ENCODE results near the gene DRD3.
A peak's percentile ranks its signal among the peaks of the same experiment; 100 is the strongest.

Gene DRD3

DNA sequence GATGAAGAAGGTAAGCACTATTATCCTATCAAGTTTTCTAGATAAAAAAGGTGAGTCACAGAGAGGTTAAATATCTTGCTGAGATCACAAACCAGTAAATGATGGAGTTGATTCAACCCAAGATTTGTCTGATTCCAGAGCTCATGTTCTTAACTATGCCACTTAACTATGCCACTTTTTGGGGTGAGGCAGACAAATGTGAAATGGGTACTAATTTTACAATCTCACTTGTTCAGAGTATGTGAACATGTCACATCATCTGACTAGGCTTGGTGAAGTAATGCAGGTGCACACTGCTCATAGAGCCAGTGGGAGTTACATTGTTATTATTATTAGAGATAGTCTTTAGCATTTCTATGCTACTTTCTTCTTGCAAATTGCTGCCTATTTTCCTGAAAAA is 2.0 kb downstream of the DRD3 start:
- no peak for DNase-seq

DNA sequence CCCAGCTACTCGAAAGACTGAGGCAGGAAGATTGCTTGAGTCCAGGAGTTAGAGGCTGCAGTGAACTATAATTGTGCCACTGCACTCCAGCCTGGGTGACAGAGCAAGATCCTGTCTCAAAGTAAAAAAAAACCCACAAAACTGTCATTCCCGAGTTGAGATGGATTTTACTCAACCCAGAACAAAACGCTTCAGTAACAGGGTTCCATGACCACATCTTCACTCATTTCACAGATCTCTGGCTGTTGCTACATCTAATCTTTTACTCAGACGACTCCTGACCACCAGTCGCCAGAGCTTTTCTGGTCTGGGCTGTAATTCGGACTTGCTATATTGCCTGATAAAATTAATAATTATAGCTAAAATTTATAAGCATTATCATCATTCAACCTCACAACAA is 2.4 kb downstream of the DRD3 start:
- no peak for DNase-seq

DNA sequence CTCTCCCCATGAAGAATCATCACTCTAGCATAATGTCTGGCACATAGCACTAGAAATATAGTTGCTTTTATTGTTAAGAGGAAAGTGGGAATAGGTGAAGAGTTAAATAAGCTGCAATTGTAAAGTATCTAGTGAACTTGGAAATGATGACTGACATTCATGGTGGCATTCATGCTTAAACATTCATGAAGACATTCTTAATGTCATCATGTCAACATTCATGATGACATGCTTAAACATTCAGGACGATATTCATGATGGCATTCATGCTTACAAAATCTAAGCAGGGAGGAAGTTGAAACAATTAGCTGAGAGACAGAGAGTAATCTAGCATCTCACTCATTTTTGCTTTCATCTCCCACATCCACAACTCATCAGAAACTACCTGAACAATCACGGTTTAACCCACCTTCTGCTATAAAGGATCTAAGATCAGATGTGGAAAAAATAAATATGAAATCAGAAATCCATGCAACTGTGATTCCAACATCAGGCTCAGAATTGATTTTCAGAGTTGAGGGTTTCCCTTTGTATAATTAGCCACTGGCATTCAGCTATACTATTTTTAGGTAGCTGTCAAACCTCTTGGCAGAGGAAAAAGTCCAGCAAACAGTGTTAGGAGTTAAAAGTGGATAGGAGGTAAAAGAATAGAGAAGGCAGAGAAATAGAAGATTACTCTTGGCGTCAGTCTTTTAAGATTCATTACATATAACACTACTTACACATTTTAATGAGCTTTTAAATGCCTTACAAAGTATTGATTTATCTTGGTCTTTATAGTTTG is 3.5 kb downstream of the DRD3 start:
- no peak for DNase-seq

DNA sequence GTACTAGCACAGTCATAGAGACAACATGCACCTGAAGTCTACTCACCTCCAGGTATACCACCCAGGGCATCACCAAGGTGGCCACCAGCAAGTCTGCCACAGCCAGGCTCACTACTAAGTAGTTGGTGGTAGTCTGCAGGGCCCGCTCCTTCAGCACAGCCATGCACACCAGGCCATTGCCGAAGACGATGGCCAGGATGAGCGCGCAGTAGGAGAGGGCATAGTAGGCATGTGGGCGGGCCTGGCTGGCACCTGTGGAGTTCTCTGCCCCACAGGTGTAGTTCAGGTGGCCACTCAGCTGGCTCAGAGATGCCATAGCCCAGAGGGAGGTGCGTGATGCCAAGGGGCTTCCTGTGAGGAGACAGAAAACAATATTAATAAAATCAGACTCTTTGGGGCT is 7.2 kb downstream of the DRD3 start:
- no peak for DNase-seq

DNA sequence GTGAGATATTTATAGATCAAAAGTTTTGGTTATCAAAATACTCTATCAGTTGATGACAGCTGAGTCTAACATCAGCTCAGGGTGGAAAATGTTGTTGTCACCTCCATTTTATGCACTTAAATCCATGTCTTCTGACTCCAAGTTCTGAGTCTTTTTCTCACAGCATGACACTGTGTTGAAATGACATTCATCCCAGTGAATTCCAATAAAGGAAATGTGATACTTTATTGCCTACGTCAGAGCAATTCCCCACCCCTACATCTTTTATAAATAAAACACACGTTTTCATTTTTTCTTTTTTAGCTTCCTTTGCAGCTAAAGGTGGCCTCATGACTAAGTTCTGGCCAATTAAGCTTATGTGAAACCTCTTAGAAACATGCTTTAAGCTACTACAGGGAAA is 10.7 kb downstream of the DRD3 start:
- DNase-seq = no peak

DNA sequence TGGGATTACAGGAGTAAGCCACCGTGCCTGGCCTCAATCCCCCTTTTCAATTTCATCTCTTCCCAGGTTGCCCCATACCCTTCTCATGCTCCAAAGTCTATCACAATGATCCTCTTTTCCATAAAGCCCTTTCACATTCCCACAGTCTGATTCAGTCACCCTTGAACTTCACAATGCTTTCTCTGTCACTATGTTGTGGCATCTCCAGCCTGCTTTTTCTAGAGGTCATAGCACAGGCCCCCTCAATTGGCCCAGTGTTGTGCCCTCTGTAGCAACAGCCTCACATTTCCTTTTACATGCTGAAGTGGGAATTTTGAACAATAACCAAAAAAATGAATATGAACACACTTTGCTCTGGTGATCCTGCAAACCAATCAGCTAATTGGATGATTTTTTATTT is 21.5 kb downstream of the DRD3 start:
- no peak for DNase-seq

DNA sequence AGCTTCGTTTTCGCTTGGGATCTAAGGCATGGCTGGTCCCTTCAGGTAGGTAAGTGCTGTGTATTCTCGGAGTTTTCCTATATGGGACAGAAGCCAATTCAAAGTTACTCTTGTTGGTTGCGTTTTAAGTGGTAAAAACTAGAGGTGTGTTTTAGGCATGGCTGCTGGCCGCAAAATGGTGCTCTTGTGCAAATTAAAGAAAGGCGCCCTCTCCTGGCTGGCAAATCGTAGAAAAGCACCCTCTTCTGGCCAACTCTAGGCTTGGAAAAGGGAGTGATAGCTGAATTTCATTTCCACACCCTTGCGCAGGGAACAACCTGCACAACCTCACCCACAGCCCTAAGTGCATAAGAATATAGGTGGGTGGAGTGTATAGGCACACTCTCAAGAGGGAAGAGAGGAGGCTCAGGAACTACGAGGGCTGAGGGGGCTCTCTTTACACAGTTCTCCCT is 23.5 kb downstream of the DRD3 start:
- DNase-seq = no peak

DNA sequence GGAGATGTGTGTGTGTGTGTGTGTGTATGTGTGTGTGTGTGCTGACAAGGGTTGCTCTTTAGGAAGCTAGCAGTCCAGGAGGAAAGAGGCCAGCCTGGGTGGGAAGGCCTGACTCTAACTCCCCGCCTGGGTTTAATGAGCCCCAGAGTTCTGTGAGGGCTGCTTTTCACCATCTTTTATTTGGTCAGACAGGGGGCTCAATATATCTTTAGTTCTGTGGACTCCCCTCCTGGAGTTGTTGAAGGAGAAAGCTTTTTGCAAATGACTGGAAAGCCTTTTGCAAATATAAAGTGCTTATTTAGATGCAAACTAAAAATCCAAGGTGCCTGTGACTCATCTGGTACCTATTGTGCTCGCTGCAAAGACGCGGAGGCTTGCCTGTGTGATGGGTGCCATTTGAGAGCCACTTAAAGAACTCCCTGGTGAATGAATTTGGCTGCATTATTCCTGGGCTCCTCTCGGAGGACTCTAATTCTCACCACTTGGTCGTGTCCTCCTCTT is 24.5 kb downstream of the DRD3 start:
- no peak for DNase-seq

DNA sequence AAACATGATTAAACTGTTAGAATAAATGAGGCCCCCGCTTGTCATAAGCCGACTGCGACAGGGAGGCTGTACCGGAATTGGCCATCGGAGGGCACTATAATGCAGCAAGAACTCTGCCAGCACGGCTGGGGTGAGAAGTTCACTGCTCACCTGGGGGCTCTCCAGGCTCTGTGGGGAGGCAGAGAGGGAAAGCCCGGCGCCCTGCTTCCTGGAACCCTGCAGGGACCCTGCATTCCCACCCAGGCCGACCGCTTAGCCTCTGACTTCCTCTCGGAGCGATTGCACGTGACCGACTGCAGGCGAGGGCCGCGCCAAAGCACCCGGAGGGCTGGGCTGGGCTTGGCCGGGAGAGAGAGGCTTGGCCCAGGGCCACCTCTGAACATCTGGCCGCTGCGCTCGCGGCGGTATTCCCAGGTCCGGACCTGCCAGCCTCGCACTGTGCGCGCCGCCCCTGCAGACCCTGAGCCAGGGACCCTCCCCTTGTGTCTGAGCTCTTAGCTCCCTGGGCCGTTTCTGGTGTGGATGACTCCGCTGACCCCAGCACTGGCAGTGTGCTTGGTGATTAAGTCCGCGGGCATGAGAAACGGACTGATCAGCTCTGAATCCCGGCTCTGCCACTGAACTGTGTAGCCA is 26.2 kb downstream of the DRD3 start:
- DNase-seq = peak; percentile 48

DNA sequence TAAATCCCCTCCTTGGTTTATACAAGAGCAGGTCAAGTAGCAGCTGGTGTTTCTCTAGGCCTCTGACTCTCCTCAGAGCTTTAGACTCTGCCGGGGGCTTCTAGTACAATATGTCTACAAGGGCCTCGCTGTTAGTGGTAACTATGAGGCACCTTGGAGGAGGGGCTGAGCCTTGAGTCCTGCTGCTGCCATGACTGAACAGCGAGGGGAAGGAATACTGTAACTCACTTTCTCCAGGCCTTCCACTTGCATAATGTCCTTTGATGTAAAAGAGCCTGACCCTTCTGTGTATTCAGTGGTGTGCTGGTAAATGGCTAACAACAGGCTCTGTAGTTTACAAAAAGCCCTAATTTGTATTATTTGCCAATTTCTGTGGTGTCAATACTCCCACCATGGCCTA is 27.8 kb downstream of the DRD3 start:
- DNase-seq = no peak

DNA sequence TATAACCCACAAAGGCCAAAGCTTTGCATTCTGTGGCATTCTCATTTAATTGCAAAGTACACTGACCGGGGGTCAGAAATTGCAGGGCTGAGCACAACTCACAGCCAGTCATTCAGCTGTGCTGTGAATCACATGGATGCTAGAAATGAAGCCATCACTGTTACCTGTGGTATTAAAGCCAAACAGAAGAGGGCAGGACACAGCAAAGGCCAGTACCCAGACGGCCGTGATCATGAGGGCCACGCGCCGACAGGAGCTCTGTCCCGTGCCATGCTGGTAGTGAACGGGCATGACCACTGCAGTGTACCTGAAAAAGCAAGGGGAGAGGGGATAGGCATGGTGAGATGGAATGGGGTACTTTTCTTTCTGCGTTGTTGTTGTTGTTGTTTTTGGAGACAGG is 31.6 kb downstream of the DRD3 start:
- no peak for DNase-seq

DNA sequence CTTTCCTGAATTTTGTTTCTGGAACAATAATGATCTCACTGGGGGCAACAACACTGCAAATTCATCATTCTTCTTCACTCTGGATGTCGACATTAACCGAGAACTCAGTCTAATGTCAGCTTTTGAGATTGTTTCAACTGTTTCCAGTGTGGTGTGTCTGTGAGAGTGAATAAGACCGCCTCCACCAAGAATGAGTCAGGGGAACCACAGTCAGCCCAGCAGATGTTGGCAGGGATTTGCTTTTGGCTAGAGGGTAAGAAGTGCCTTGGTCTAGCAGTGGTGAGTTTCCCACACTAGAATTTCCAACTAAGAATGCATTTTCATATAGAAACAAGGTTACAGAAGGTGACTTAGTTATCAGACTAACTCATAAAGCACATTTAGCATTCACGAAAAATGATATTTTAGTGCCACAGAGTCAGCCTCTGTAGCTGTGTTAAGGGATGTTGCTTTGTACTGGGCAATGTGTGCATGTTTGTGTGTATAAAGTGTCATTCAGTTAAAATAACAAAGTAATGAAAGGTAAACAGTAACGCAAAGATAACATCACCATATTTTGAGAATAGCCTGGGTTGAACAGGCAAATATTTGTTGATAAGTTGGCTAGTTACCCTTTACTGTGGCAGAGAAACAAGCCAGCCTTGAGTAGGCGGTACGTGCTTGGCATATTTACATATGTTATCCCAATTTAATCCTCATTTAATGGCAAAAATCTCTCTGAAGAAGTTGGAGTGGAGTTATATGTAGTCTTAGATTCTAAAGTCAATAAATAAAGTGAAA is 33.8 kb downstream of the DRD3 start:
- no peak for DNase-seq

DNA sequence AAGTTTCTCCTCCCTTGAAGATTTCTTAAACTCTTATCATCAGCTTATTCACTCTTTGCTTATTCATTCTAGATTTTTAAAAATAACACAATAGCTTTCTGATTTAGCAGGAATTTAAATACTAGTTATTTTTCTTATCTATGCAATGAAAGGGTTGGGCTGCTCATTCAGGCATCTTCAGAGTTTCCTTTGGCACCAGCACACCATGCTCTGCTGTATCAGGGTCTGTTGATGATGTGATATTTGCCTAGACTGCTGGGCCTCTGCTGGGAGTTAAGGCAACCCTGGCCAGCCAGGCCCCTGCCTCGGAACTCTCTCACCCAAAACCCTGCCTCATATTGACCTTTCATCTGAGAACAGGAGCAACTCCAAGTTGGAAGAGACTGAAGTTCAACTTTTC is 35.0 kb downstream of the DRD3 start:
- no peak for DNase-seq

DNA sequence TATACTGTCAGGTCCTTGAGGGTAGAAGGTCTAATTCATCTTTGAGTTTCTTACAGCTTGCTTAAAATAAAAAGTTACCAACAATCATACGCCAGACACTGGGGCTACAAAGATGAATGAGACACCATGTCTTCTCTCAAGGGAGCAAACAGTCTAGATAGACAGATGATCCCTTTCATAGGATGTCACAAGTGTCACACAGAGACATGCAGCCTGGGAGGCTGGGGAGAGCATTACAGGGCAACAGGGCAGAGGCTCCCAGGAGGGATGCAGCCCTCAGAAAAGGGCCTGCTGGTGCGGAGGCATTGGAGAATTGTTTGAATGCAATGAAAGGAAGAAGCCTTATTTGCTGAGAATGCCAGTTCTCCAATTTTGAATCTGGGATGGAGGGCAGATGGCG is 39.0 kb downstream of the DRD3 start:
- no peak for DNase-seq

DNA sequence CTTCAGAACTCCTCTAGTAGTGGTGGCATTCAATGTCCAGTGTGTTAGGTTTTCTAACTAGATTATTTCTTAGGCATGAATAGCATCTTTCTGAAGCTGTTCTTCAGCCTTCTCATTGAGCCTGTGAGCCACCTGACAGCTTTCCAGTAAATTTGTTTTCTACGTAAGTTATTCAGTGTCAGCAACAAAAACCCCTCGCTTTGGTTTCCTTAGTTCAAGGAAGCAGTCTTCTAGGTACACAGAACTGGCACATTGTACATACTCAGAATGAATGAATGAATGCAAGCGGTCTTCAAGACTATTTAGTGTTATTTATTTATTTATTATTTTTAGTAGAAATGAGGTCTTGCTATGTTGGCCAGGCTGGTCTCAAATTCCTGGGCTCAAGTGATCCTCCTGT is 44.9 kb downstream of the DRD3 start:
- no peak for DNase-seq

DNA sequence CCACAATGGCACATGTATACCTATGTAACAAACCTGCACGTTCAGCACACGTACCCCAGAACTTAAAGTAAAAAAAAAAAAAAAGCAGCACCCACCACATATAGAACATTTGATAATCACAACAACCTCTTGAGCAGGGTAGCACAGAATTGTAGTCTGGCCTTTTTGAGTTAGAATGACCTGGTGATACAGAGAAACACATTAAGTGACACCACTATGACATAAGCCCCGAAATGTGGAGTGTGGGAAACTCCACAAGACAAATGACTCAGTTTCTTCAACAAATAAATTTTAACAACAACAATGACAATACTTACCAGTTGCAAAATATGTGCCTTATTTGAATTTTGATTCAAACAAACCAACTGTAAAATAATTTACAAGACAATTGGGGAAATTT is 46.4 kb downstream of the DRD3 start:
- DNase-seq = no peak

DNA sequence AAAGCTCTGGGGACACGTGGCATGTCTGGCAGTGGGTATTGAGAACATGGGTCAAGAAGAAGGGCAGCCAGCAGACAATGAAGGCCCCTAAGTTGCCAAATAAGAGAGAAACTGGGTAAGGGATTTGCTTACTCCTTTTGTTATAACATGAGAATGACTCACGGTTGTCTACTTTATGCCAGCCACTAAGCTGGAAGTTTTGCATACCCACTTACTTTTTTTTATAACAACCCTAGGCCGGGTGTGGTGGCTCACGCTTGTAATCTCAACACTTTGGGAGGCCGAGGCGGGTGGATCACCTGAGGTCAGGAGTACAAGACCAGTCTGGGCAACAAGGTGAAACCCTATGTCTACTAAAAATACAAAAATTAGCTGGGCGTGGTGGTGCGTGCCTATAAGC is 50.0 kb downstream of the DRD3 start:
- DNase-seq = no peak

DNA sequence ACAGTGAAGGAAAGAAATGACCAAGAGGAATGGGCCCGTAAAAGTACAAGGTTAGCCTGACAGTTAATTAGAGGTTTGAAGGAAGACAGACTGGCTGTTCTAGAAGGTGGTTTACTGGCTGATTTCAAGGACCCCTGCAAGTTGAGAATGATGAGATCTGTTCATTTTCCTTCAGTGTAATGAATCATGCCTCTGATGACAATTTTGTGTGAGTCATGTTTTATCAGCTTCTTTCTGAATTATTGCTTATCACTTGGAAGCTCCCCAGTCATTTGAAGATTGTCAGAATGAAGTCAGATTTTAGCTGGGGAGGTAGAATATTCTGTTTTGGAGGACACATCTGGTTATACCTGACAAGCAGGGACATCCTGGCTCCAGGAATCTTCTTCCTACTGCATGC is 50.6 kb downstream of the DRD3 start:
- no peak for DNase-seq

DNA sequence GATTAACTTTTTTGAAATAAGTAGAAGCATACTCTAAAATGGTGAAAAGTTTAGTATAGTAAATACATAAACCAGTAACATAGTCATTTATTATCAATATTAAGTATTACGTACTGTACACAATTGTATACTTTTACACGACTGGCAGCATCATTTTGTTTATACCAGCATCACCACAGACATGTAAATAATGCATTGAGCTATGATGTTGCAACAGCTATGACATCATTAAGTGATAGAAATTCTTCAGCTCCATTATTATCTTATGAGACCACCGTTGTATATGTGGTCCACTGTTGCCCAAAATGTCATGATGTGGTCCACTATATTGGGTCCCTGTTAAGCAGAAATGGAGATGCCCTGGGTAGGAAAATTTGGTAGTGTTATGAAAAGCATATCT is 51.3 kb downstream of the DRD3 start:
- DNase-seq = no peak

DNA sequence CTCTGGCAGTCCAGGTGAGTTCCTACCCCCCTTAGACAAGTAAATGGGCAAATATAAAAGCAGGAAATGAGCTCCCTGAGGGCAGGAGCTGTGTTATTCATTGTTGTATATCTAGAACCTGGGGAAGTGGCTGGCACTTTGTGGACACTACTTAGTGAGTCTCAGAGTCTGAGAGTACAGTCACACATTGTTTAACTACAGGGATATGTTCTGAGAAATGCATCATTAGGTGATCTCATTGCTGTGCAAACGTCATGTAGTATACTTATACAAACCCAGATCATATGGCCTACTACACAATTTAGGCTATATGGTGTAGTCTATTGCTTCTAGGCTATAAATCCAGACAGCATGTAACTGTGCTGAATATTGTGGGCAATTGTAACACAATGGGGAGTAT is 52.4 kb downstream of the DRD3 start:
- DNase-seq = no peak

DNA sequence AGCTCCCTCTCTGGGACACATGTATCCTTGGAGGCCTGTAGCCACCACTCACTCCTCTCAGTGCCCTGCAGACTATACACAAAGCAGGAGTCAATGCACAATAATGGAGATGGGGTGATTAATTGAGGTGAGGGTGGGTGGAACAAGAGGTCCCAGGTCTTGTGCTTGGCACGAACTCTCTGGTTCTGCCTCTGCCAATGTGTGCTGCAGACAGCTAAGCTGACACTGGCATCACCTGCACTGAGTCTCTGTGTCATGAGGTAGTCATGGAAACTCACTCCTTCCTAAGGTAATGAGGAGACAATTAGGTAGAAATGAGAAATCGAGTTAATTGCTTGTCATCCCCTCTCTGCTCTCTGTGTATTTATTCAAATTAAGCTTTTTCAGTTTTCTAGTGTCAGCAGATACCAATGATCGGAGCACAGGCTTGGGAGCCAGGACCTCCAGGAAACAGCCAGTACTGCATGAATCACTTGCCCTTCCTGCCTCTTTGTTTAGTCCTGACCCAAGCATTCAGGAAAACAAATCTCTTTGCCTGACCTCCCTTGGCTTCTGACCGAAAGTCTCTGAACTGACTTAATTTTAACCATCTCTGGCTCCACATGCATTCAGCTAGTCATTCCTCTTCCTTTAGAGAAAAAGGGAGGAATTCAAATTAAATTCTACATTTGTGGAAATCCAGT is 56.7 kb downstream of the DRD3 start:
- peak; percentile 72 for DNase-seq

DNA sequence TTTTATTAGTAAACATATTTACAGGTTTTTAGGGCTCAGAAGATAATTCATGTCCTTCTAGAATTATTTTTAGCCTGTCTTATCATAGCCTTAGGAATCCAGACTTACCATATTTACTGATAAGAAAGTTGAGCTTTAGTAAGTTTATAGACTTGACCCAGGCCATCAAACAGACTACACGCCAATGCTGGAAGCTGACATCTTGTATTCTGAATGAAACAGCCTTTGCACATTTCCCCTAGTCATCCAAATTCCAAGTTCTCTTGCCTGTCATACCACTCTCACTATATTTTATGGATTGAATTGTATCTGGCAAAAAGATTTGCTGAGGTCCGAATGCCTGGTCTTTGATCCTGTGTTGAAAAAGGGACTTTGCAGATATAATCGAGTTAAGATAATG is 58.6 kb downstream of the DRD3 start:
- no peak for DNase-seq

DNA sequence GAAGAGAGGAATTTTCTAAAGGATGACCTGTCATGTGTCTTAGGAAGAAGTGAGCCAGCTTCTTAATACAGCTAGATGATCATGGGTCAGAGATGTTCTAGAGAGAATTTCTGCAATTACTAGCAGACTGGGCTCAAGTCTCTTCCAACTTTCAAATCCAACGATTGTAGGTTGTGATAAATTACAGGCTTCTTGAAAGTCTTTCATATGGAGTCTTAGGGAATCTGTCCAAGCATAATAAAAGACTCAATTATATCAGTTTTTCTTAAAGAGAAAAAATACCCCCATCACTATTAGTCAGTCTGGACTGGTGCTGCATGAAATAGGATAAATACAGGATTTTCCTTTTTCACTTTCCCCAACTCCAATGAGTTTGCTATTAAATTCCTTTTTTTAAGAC is 59.1 kb downstream of the DRD3 start:
- DNase-seq = no peak
